C4-2B (cell line): Measurements from ENCODE around the gene TMEM82.

Experiments
- H3K27ac ChIP-seq: fragments of 450-650 bp; 2 replicates; pipeline ENCODE4 v1.5.1; 2017
- CTCF ChIP-seq: fragments of 450-650 bp; conservative IDR thresholded peaks from 2 replicates; pipeline ENCODE4 v1.5.1; 2017; ENCODE audit warnings: mild to moderate bottlenecking
- ZFX ChIP-seq: fragments of 450-650 bp; IDR thresholded peaks from 2 replicates; pipeline ENCODE4 v1.6.1; 2017

TMEM82 gene

GRCh38 chr1:15761366-15762128, 19.2 kb downstream of the TMEM82 start:
- no peak overlapping the region for H3K27ac ChIP-seq
- no peak for TF ChIP-seq ZFX
- no peak for TF ChIP-seq CTCF

GRCh38 chr1:15762546-15762945, 20.2 kb downstream of the TMEM82 start:
- TF ChIP-seq CTCF (no peak), ZFX (no peak)
- H3K27ac ChIP-seq, result no peak overlapping the region

GRCh38 chr1:15764269-15764764, 22.0 kb downstream of the TMEM82 start:
- H3K27ac ChIP-seq, result no peak overlapping the region
- TF ChIP-seq ZFX, result no peak
- TF ChIP-seq CTCF, result no peak

GRCh38 chr1:15764890-15765289, 22.6 kb downstream of the TMEM82 start:
- no peak overlapping the region for H3K27ac ChIP-seq
- TF ChIP-seq ZFX, result no peak
- TF ChIP-seq CTCF, result no peak

- TF ChIP-seq ZFX (no peak), CTCF (no peak)
Measured at GRCh38 chr1:15765495-15766194, 23.3 kb downstream of the TMEM82 start.

GRCh38 chr1:15767941-15768340, 25.6 kb downstream of the TMEM82 start:
- H3K27ac ChIP-seq, result peak overlapping the region; percentile 39
- TF ChIP-seq ZFX, result no peak
- TF ChIP-seq CTCF, result no peak

More at GRCh38 chr1:15765495-15766194, 23.3 kb downstream of the TMEM82 start:
- H3K27ac ChIP-seq, result no peak overlapping the region

GRCh38 chr1:15768388-15768787, 26.1 kb downstream of the TMEM82 start:
- no peak for TF ChIP-seq ZFX
- no peak for TF ChIP-seq CTCF

More at GRCh38 chr1:15768388-15768787, 26.1 kb downstream of the TMEM82 start:
- peak overlapping the region; percentile 39 for H3K27ac ChIP-seq
